ENCODE data around the gene TACC2.
A peak's percentile ranks its signal among the peaks of the same experiment; 100 is the strongest.

The TACC2 gene

GRCh38 chr10:122145113-122145512, 156.2 kb downstream of the TACC2 start:
- Histone ChIP-seq H4K5ac (ENCODE audit: low read length) (no peak overlapping the region), H3K56ac (ENCODE audit: low read length) (no peak overlapping the region), H2AK5ac (ENCODE audit: low read length) (no peak overlapping the region), H3K27me3 (ENCODE audit: insufficient read depth, low read length, poor library complexity) (no peaks in the 10 kb centered on the region), H3K4me3 (ENCODE audit: low read length) (no peak overlapping the region), H2BK120ac (ENCODE audit: low read depth, low read length) (no peak overlapping the region), H3K27ac (ENCODE audit: low read depth, low read length) (no peak overlapping the region), H3K4me1 (ENCODE audit: control insufficient read depth, low read depth, low read length) (peaks cover 4% of the 10 kb centered on the region), H2BK15ac (replicated peaks; ENCODE audit: low read depth) (no peak overlapping the region), H3K36me3 (ENCODE audit: control insufficient read depth, insufficient read depth, low read length) (no peaks in the 10 kb centered on the region), H2BK5ac (ENCODE audit: low read length) (no peak overlapping the region), H3K4ac (ENCODE audit: low read depth, low read length) (no peak overlapping the region), H3K23ac (ENCODE audit: low read length) (no peak overlapping the region), H4K8ac (ENCODE audit: low read depth, low read length) (no peak overlapping the region), H3K79me2 (ENCODE audit: control insufficient read depth, insufficient read depth, low read length) (no peaks in the 10 kb centered on the region), H3K79me1 (ENCODE audit: low read length) (peaks cover 8% of the 10 kb centered on the region), H3K18ac (ENCODE audit: low read length) (no peak overlapping the region), H3K9ac (ENCODE audit: low read length) (no peak overlapping the region), H3K4me2 (ENCODE audit: low read length) (no peak overlapping the region)
- WGBS (ENCODE audit: extremely low coverage, insufficient coverage, low lambda C conversion rate) = no CpG with 5 or more reads among the region's 2 CpGs
- DNase-seq = no peak

GRCh38 chr10:122147663-122148062, 158.7 kb downstream of the TACC2 start:
- H3K27ac ChIP-seq (ENCODE audit: low read depth, low read length) = no peak overlapping the region
- no CpG with 5 or more reads among the region's 7 CpGs for WGBS (ENCODE audit: extremely low coverage, insufficient coverage, low lambda C conversion rate)

GRCh38 chr10:122148876-122149560, 160.1 kb downstream of the TACC2 start:
- no peak overlapping the region for H2BK120ac ChIP-seq (ENCODE audit: low read depth, low read length)
- no peak overlapping the region for H3K23ac ChIP-seq (ENCODE audit: low read length)
- no peak overlapping the region for H3K27ac ChIP-seq (ENCODE audit: low read depth, low read length)
- H4K8ac ChIP-seq (ENCODE audit: low read depth, low read length) = no peak overlapping the region
- no peak overlapping the region for H2BK5ac ChIP-seq (ENCODE audit: low read length)
- no peaks in the 10 kb centered on the region for H3K27me3 ChIP-seq (ENCODE audit: insufficient read depth, low read length, poor library complexity)
- H2BK15ac ChIP-seq (replicated peaks; ENCODE audit: low read depth) = no peak overlapping the region
- no peak overlapping the region for H3K9ac ChIP-seq (ENCODE audit: low read length)
- peaks cover 2% of the 10 kb centered on the region for H3K79me1 ChIP-seq (ENCODE audit: low read length)
- WGBS (ENCODE audit: extremely low coverage, insufficient coverage, low lambda C conversion rate) = no CpG with 5 or more reads among the region's 15 CpGs
- no peak overlapping the region for H2AK5ac ChIP-seq (ENCODE audit: low read length)
- DNase-seq = no peak
- peak overlapping the region; percentile 57 for H3K56ac ChIP-seq (ENCODE audit: low read length)
- no peak overlapping the region for H4K5ac ChIP-seq (ENCODE audit: low read length)
- no peaks in the 10 kb centered on the region for H3K36me3 ChIP-seq (ENCODE audit: control insufficient read depth, insufficient read depth, low read length)
- H3K79me2 ChIP-seq (ENCODE audit: control insufficient read depth, insufficient read depth, low read length) = no peaks in the 10 kb centered on the region
- H3K18ac ChIP-seq (ENCODE audit: low read length) = no peak overlapping the region
- peaks cover 4% of the 10 kb centered on the region for H3K4me1 ChIP-seq (ENCODE audit: control insufficient read depth, low read depth, low read length)
- H3K4me2 ChIP-seq (ENCODE audit: low read length) = no peak overlapping the region
- no peak overlapping the region for H3K4me3 ChIP-seq (ENCODE audit: low read length)
- H3K4ac ChIP-seq (ENCODE audit: low read depth, low read length) = no peak overlapping the region

More at GRCh38 chr10:122147663-122148062, 158.7 kb downstream of the TACC2 start:
- peaks cover 4% of the 10 kb centered on the region for H3K4me1 ChIP-seq (ENCODE audit: control insufficient read depth, low read depth, low read length)
- no peak overlapping the region for H3K56ac ChIP-seq (ENCODE audit: low read length)
- H3K4me2 ChIP-seq (ENCODE audit: low read length) = no peak overlapping the region
- H3K79me2 ChIP-seq (ENCODE audit: control insufficient read depth, insufficient read depth, low read length) = no peaks in the 10 kb centered on the region
- H2AK5ac ChIP-seq (ENCODE audit: low read length) = no peak overlapping the region
- no peak overlapping the region for H4K5ac ChIP-seq (ENCODE audit: low read length)
- H3K9ac ChIP-seq (ENCODE audit: low read length) = no peak overlapping the region
- peaks cover 5% of the 10 kb centered on the region for H3K79me1 ChIP-seq (ENCODE audit: low read length)
- H3K36me3 ChIP-seq (ENCODE audit: control insufficient read depth, insufficient read depth, low read length) = no peaks in the 10 kb centered on the region
- H3K23ac ChIP-seq (ENCODE audit: low read length) = no peak overlapping the region
- no peak overlapping the region for H3K4ac ChIP-seq (ENCODE audit: low read depth, low read length)
- no peaks in the 10 kb centered on the region for H3K27me3 ChIP-seq (ENCODE audit: insufficient read depth, low read length, poor library complexity)
- no peak overlapping the region for H3K18ac ChIP-seq (ENCODE audit: low read length)
- H2BK15ac ChIP-seq (replicated peaks; ENCODE audit: low read depth) = no peak overlapping the region
- H3K4me3 ChIP-seq (ENCODE audit: low read length) = no peak overlapping the region
- no peak overlapping the region for H4K8ac ChIP-seq (ENCODE audit: low read depth, low read length)
- no peak overlapping the region for H2BK5ac ChIP-seq (ENCODE audit: low read length)
- no peak for DNase-seq
- H2BK120ac ChIP-seq (ENCODE audit: low read depth, low read length) = no peak overlapping the region

GRCh38 chr10:122149561-122150505, 160.9 kb downstream of the TACC2 start:
- Histone ChIP-seq H3K9ac (ENCODE audit: low read length) (no peak overlapping the region), H3K27me3 (ENCODE audit: insufficient read depth, low read length, poor library complexity) (no peaks in the 10 kb centered on the region), H3K4me1 (ENCODE audit: control insufficient read depth, low read depth, low read length) (peaks cover 4% of the 10 kb centered on the region), H4K5ac (ENCODE audit: low read length) (no peak overlapping the region), H3K18ac (ENCODE audit: low read length) (no peak overlapping the region), H3K23ac (ENCODE audit: low read length) (peak overlapping the region; percentile 80), H3K27ac (ENCODE audit: low read depth, low read length) (no peak overlapping the region), H2BK5ac (ENCODE audit: low read length) (no peak overlapping the region), H3K4ac (ENCODE audit: low read depth, low read length) (no peak overlapping the region), H3K79me2 (ENCODE audit: control insufficient read depth, insufficient read depth, low read length) (no peaks in the 10 kb centered on the region), H4K8ac (ENCODE audit: low read depth, low read length) (no peak overlapping the region), H3K36me3 (ENCODE audit: control insufficient read depth, insufficient read depth, low read length) (no peaks in the 10 kb centered on the region), H3K4me3 (ENCODE audit: low read length) (no peak overlapping the region), H3K79me1 (ENCODE audit: low read length) (peaks cover 2% of the 10 kb centered on the region), H3K56ac (ENCODE audit: low read length) (peak overlapping the region; percentile 30), H2BK15ac (replicated peaks; ENCODE audit: low read depth) (no peak overlapping the region), H2BK120ac (ENCODE audit: low read depth, low read length) (no peak overlapping the region), H3K4me2 (ENCODE audit: low read length) (no peak overlapping the region), H2AK5ac (ENCODE audit: low read length) (no peak overlapping the region)
- no CpG with 5 or more reads among the region's 41 CpGs for WGBS (ENCODE audit: extremely low coverage, insufficient coverage, low lambda C conversion rate)
- DNase-seq = no peak

- no peak for DNase-seq
- Histone ChIP-seq H2AK5ac (ENCODE audit: low read length) (no peak overlapping the region), H2BK120ac (ENCODE audit: low read depth, low read length) (no peak overlapping the region), H3K79me1 (ENCODE audit: low read length) (no peaks in the 10 kb centered on the region), H3K27me3 (ENCODE audit: insufficient read depth, low read length, poor library complexity) (no peaks in the 10 kb centered on the region), H4K8ac (ENCODE audit: low read depth, low read length) (no peak overlapping the region), H3K79me2 (ENCODE audit: control insufficient read depth, insufficient read depth, low read length) (no peaks in the 10 kb centered on the region), H4K5ac (ENCODE audit: low read length) (no peak overlapping the region), H3K27ac (ENCODE audit: low read depth, low read length) (no peak overlapping the region), H3K4ac (ENCODE audit: low read depth, low read length) (no peak overlapping the region), H2BK5ac (ENCODE audit: low read length) (no peak overlapping the region), H3K23ac (ENCODE audit: low read length) (no peak overlapping the region), H3K4me1 (ENCODE audit: control insufficient read depth, low read depth, low read length) (peaks cover 4% of the 10 kb centered on the region), H3K36me3 (ENCODE audit: control insufficient read depth, insufficient read depth, low read length) (no peaks in the 10 kb centered on the region), H3K4me2 (ENCODE audit: low read length) (no peak overlapping the region), H3K9ac (ENCODE audit: low read length) (no peak overlapping the region), H3K4me3 (ENCODE audit: low read length) (no peak overlapping the region), H3K18ac (ENCODE audit: low read length) (no peak overlapping the region), H2BK15ac (replicated peaks; ENCODE audit: low read depth) (no peak overlapping the region), H3K56ac (ENCODE audit: low read length) (no peak overlapping the region)
- WGBS (ENCODE audit: extremely low coverage, insufficient coverage, low lambda C conversion rate) = no CpG with 5 or more reads among the region's 5 CpGs
Measured at GRCh38 chr10:122151121-122151694, 162.2 kb downstream of the TACC2 start.

Measured in mesendoderm (in vitro differentiated cells).